NCI-H128 (cell line): Measurements from ENCODE around the gene RAB40B.
"Not testable (repeated sequence)": the region's sequence is repeated elsewhere in the genome, so short reads cannot be mapped to it uniquely, and the experiment has no call there.

ENCODE experiments used
- DNase-seq: peaks from one replicate; lab custom pipeline; 2025; ENCODE audit not compliant: unreplicated experiment; lab: John Stamatoyannopoulos, UW

Gene RAB40B

GRCh38 chr17:82668631-82669099, 29.8 kb downstream of the RAB40B start:
- no peak for DNase-seq

- no peak for DNase-seq
Observed at GRCh38 chr17:82668024-82668630, 30.4 kb downstream of the RAB40B start.

- DNase-seq, result no peak
Observed at GRCh38 chr17:82667668-82668000, 30.9 kb downstream of the RAB40B start.

- DNase-seq, result no peak
Observed at GRCh38 chr17:82666931-82667667, 31.4 kb downstream of the RAB40B start.

- DNase-seq, result no peak
Observed at GRCh38 chr17:82665891-82666290, 32.6 kb downstream of the RAB40B start.

- no peak for DNase-seq
Observed at GRCh38 chr17:82665217-82665616, 33.3 kb downstream of the RAB40B start.

- DNase-seq, result no peak
Observed at GRCh38 chr17:82664701-82665182, 33.8 kb downstream of the RAB40B start.

GRCh38 chr17:82664276-82664575, 34.3 kb downstream of the RAB40B start:
- DNase-seq, result no peak

- no peak for DNase-seq
Observed at GRCh38 chr17:82663381-82664275, 34.9 kb downstream of the RAB40B start.

GRCh38 chr17:82662711-82663261, 35.7 kb downstream of the RAB40B start:
- DNase-seq, result no peak

- no peak for DNase-seq
Observed at GRCh38 chr17:82661717-82662683, 36.5 kb downstream of the RAB40B start.

GRCh38 chr17:82659886-82660285, 38.6 kb downstream of the RAB40B start:
- no peak for DNase-seq

- DNase-seq, result no peak
Observed at GRCh38 chr17:82658796-82659452, 39.6 kb downstream of the RAB40B start.

- no peak for DNase-seq
Observed at GRCh38 chr17:82658331-82658730, 40.2 kb downstream of the RAB40B start.

- no peak for DNase-seq
Observed at GRCh38 chr17:82657926-82658325, 40.6 kb downstream of the RAB40B start.

- DNase-seq, result no peak
Observed at GRCh38 chr17:82656266-82656665, 42.2 kb downstream of the RAB40B start.

- DNase-seq, result no peak
Observed at GRCh38 chr17:82655523-82655922, 43.0 kb downstream of the RAB40B start.

GRCh38 chr17:82655038-82655479, 43.4 kb downstream of the RAB40B start:
- DNase-seq, result no peak

- DNase-seq, result not testable (repeated sequence)
Observed at GRCh38 chr17:82654611-82655010, 43.9 kb downstream of the RAB40B start.
